GM10248 (cell line): ENCODE results near the gene GYS1.
"Not testable (repeated sequence)": the region's sequence is repeated elsewhere in the genome, so short reads cannot be mapped to it uniquely, and the experiment has no call there.

ENCODE experiments used
- CTCF ChIA-PET: fragments of 300-600 bp; sonication (Branson Sonifier 250); formaldehyde crosslinking; extraction: SDS; loops from one replicate; lab custom pipeline; 2021; ENCODE audit warnings: antibody characterized with exemption; lab: Yijun Ruan, JAX
- POLR2A ChIA-PET: fragments of 350-650 bp; sonication (Branson Sonifier 250); formaldehyde crosslinking; extraction: SDS; loops from one replicate; lab custom pipeline; 2020; ENCODE audit warnings: antibody characterized with exemption; lab: Yijun Ruan, JAX
- DNase-seq: peaks from one replicate; pipeline ENCODE4 v3.0.0; 2012; ENCODE audit errors: extremely low spot score
- TF ChIP-seq, protein P1 (sequence below): IDR thresholded peaks from 2 replicates; pipeline ENCODE4 v1.5.1; 2012; ENCODE audit warnings: mild to moderate bottlenecking, low read depth; ENCODE audit errors: extremely low read depth, missing control alignments, control extremely low read depth

The GYS1 gene

DNA sequence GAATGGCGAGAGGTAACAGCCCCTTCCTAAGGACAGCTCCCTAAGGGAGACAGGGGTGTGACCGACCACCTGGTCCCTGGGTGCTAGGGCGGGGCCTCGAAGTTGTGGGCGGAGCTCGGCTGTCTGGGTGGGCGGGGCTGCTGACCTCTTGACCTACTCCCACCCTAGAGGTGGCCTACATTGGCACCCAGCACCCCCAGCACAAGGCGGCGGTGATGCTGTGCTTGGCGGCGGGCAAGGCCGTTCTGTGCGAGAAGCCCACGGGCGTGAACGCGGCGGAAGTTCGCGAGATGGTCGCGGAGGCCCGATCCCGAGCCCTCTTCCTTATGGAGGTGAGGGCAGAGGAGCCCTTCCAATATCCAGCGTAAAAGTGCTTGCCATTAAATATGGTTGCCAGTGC, 57.2 kb downstream of the GYS1 start:
- ChIA-PET CTCF (interaction anchor here (1.2 kb wide), 1 partner anchor 35 kb away, joined by 3 read pairs; no protein-coding TSS in a partner anchor), POLR2A (interaction anchor here (0.6 kb wide), 1 partner anchor 956 kb away, joined by 8 read pairs; no protein-coding TSS in a partner anchor)
- TF ChIP-seq, protein P1, sequence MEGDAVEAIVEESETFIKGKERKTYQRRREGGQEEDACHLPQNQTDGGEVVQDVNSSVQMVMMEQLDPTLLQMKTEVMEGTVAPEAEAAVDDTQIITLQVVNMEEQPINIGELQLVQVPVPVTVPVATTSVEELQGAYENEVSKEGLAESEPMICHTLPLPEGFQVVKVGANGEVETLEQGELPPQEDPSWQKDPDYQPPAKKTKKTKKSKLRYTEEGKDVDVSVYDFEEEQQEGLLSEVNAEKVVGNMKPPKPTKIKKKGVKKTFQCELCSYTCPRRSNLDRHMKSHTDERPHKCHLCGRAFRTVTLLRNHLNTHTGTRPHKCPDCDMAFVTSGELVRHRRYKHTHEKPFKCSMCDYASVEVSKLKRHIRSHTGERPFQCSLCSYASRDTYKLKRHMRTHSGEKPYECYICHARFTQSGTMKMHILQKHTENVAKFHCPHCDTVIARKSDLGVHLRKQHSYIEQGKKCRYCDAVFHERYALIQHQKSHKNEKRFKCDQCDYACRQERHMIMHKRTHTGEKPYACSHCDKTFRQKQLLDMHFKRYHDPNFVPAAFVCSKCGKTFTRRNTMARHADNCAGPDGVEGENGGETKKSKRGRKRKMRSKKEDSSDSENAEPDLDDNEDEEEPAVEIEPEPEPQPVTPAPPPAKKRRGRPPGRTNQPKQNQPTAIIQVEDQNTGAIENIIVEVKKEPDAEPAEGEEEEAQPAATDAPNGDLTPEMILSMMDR: no peak
- no peak for DNase-seq

DNA sequence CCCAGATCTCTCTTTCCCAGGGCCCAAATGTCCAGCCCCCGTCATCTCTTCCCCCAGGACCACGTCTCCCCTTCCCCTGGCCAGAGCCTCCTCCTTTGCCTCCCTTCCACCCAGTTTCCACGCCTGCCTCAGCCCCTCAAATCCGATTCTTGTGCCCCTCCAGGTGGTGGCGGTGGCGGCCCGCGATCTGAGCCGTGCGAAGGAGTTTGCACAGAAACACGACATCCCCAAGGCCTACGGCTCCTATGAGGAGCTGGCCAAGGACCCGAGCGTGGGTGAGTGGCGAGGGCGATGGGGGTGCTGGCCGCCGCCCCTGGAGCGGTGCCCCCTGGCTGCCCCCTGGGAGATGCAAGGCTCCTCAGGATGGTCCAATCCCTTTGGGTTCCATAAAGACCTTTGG, 58.3 kb downstream of the GYS1 start:
- ChIA-PET POLR2A (no interaction called here), CTCF (interaction anchor here (1.2 kb wide), 1 partner anchor 36 kb away, joined by 3 read pairs; no protein-coding TSS in a partner anchor)
- DNase-seq: no peak
- TF ChIP-seq, protein P1: no peak

DNA sequence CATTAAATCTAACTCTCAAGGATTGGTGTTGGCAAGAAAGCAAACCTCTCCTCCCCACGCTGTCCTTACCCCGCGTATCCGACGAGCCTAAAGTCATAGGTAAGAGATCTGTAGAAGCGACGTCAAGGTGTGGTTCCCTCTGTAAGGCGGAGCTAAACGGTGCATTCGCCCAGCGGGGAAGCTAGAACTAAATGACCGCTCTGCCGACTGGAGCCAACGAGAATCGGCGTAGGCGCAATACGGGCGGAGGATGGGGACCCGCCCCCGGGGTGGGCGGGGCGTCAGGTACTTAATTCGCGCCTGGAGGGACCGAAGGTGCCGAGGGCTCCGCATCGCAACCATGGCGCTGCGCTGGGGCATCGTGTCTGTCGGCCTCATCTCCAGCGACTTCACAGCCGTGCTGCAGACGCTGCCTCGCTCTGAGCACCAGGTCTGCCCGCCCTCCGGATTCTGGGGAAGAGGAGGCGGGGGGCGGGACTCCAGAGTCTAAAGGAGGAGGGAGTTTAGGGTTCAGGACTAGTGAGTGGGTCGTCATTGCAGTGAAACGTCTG, 59.7 kb downstream of the GYS1 start, which contains the start of gene DHDH:
TSS of gene DHDH (plus strand) at position 318 of the 551 bp plus-strand sequence. CDS start at position 341, 23 bp downstream.
- CTCF ChIA-PET: interaction anchor here (0.8 to 1.9 kb wide), 8 partner anchors 9 to 145 kb away, joined by 3 to 6 read pairs (median 4); partner anchors contain the start of gene RUVBL2
- TF ChIP-seq, protein P1: no peak
- POLR2A ChIA-PET: interaction anchor here (1.4 to 2.1 kb wide), 2 partner anchors 59 to 61 kb away, joined by 4 to 5 read pairs; partner anchors contain the start of gene PPP1R15A
- peak; percentile 79 for DNase-seq

DNA sequence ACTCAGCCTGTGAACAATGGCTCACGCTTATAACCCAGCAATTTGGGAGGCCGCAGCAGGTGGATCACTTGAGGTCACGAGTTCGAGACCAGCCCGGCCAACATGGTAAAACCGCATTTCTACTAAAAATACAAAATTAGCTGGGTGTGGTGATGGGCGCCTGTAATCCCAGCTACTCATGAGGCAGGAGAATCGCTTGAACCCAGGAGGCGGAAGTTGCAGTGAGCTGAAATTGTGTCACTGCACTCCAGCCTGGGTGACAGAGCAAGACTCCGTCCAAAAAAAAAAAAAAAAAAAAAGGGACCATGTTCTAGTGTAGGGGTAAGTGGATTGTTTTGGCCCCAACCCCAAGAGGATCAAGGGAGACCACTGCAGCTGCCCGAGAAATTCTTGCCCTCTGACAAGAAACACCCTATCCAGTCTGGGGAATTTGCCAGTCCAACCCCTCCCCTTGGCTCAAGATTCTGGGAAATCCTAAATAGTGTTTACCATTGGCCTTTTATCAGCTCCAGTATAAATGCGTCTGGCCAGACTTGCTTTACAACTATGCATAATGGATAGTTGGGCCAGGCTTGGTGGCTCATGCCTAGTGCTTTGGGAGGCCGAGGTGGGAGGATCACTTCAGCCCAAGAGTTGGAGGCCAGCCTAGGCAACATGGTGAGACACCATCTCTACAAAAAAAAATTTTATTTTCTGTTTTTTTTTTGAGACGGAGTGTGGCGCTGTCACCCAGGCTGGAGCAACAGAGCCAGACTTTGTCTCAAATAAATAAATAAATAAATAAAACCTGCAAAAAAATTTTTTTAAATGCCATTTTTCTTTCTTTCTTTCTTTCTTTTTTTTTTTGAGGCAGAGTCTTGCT, 64.7 kb downstream of the GYS1 start:
- DNase-seq: no peak
- ChIA-PET CTCF (no interaction called here), POLR2A (interaction anchor here (0.6 kb wide), 1 partner anchor 245 kb away, joined by 4 read pairs; no protein-coding TSS in a partner anchor)
- TF ChIP-seq, protein P1: no peak

DNA sequence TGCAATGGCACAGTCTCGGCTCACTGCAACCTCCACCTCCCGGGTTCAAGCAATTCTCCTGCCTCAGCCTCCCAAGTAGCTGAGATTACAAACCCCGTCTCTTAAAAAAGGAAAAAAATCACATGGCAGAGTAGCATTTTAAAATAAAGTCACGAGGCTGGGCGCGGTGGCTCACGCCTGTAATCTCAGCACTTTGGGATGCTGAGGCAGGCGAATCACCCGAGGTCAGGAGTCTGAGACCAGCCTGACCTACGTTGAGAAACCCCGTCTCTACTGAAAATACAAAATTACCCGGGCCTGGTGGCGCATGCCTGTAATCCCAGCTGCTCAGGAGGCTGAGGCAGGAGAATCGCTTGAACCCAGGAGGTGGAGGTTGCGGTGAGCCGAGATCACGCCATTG, 65.4 kb downstream of the GYS1 start:
- POLR2A ChIA-PET: interaction anchor here (0.6 kb wide), 1 partner anchor 244 kb away, joined by 4 read pairs; no protein-coding TSS in a partner anchor
- DNase-seq, CTCF ChIA-PET: not testable (repeated sequence)

DNA sequence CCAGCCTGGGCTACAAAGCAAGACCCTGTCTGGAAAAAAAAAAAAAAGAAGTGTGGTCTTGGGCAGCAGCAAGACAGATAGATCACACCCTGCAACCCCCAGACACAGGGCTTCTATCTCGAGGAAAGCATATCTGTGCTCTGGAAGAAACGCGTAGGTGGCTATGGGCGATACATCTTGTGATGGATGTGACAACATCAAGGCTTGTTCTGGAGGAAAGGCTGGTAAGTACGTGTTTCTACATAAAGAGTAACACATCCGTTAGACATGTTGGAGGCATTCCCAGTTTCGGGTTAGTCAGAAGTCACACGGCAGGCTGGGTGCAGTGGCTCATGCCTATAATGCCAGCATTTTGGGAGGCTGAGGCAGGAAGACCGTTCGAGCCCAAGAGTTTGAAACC, 66.2 kb downstream of the GYS1 start:
- DNase-seq: no peak
- TF ChIP-seq, protein P1: no peak
- ChIA-PET POLR2A (interaction anchor here (0.6 kb wide), 1 partner anchor 15 kb away, joined by 7 read pairs; no protein-coding TSS in a partner anchor), CTCF (no interaction called here)

DNA sequence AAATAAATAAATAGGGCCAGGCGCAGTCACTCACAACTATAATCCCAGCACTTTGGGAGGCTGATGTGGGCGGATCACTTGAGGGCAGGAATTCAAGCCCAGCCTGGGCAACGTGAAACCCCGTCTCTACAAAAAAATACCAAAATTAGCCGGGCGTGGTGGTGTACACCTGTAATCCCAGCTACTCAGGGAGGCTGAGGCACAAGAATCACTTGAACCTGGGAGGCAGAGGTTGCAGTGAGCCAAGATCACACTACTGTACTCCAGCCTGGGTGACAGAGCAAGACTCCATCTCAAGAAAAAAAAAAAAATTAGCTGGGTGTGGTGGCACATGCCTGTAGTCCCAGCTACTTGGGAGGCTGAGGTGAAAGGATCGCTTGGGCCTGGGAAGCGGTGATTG, 67.2 kb downstream of the GYS1 start:
- ChIA-PET POLR2A (interaction anchor here (0.7 kb wide), 1 partner anchor 25 kb away, joined by 3 read pairs; no protein-coding TSS in a partner anchor), CTCF (interaction anchor here (0.8 to 1.3 kb wide), 3 partner anchors 14 to 137 kb away, joined by 3 read pairs; no protein-coding TSS in a partner anchor)
- DNase-seq: not testable (repeated sequence)
